ENCODE data around the gene IRS2.

DNA sequence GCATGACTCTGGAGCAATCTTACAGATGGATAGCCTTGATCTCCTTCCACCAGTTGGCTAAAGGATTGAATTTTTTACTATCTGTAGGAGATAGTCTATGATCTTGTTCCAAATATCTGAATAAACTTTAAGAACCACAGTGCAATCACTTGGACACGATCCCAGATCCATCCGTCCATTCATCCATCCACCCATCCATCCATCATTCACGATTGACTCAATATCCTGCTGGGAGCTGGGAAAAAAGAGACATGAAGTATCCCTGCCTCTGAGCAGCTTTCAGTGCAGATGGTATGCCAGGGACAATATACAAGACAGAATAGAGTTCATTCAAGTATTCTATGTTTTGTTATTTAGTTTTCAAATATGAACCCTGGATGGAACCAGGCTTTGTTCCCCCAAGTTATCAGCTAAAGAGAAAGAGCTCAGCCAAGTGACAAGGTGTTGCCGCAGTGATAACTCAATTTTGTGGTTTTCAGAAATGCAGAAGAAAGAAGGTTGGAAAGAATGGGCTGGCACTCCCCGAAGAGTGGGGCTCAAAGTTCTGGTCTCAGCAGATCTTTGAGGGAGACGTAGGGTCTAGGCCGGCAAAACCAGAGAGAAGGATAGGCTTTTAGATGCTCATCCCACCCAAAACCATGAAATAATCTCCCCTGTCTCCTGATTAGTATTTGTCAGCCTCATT, 66.3 kb downstream of the IRS2 start:
- TF ChIP-seq CTCF (optimal IDR thresholded peaks at IDR 0.05 in 1 of 3, IDR thresholded peaks at IDR 0.05 in 1 of 3, conservative IDR thresholded peaks at IDR 0.05 in 1 of 3; ENCODE audit: extremely low read depth in 1 of 3, insufficient read depth in 2 of 3, low read length in 3 of 3) (no peak), EZH2 (IDR thresholded peaks at IDR 0.05; ENCODE audit: low read length) (no peak)
